ENCODE data around the gene TRIM52.

The TRIM52 gene

DNA sequence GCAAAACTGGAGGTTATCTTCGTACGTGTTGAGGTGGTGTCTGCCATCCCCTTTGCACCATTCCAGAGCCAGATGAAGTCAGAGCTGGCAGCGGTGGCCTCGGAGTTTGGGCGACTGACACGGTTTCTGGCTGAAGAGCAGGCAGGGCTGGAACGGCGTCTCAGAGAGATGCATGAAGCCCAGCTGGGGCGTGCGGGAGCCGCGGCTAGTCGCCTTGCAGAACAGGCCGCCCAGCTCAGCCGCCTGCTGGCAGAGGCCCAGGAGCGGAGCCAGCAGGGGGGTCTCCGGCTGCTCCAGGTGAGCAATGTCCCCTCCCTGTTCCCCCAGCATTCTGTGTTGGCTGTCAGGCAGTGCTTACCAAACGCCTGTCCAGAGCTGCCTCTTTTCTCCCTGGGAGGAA lies 28.4 kb downstream of the TRIM52 start:
- no peak for FAIRE-seq
- no peak for TF ChIP-seq POLR2A (IDR thresholded peaks at IDR 0.05; ENCODE audit: low read depth, low read length)
- no peak for DNase-seq (ENCODE audit: insufficient read length, low spot score)

DNA sequence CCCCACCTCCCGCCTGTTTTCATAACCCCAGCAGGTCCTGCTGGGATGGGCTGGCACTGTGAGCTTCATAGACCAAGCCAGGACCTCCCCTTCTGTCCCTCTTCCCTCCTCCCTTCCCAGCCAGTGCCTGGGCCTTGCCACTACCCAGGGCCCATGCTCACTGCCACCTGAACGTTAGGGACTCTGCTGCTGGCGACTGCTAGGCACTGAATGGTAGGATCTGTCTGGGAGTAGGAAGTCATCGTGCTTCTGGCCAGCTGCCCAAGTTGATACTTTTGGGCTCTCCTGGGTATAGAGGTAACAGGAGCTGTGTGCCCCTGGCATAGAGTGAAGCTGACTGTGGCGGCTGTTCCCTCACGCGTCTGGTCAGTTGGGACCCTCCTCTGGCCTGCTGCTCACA lies 29.5 kb downstream of the TRIM52 start:
- FAIRE-seq, result no peak
- no peak for DNase-seq (ENCODE audit: insufficient read length, low spot score)
- TF ChIP-seq POLR2A (IDR thresholded peaks at IDR 0.05; ENCODE audit: low read depth, low read length), result no peak

GRCh38 chr5:181230551-181230950 lies 30.4 kb downstream of the TRIM52 start:
- DNase-seq (ENCODE audit: insufficient read length, low spot score) (no peak), FAIRE-seq (no peak)
- TF ChIP-seq POLR2A (IDR thresholded peaks at IDR 0.05; ENCODE audit: low read depth, low read length), result no peak

DNA sequence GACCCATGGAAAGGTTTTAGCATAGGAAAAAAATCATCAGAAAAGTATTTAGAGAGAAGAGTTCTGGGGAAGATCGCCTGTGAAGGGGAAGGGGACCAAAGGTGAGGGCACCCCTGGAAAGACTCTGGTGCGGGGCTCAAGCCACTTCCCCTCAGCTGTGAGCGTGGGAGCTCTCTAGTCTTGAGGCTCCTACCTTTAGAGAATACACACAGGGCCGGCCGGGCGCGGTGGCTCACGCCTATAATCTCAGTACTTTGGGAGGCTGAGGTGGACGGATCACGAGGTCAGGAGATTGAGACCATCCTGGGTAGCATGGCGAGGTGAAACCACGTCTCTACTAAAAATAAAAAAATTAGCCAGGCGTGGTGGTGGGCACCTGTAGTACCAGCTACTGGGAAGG lies 30.9 kb downstream of the TRIM52 start:
- FAIRE-seq, result no peak
- TF ChIP-seq POLR2A (IDR thresholded peaks at IDR 0.05; ENCODE audit: low read depth, low read length), result no peak
- no peak for DNase-seq (ENCODE audit: insufficient read length, low spot score)

GRCh38 chr5:181224390-181225229 lies 36.3 kb downstream of the TRIM52 start:
- TF ChIP-seq POLR2A (IDR thresholded peaks at IDR 0.05; ENCODE audit: low read depth, low read length), result no peak
- DNase-seq (ENCODE audit: insufficient read length, low spot score) (no peak), FAIRE-seq (no peak)

DNA sequence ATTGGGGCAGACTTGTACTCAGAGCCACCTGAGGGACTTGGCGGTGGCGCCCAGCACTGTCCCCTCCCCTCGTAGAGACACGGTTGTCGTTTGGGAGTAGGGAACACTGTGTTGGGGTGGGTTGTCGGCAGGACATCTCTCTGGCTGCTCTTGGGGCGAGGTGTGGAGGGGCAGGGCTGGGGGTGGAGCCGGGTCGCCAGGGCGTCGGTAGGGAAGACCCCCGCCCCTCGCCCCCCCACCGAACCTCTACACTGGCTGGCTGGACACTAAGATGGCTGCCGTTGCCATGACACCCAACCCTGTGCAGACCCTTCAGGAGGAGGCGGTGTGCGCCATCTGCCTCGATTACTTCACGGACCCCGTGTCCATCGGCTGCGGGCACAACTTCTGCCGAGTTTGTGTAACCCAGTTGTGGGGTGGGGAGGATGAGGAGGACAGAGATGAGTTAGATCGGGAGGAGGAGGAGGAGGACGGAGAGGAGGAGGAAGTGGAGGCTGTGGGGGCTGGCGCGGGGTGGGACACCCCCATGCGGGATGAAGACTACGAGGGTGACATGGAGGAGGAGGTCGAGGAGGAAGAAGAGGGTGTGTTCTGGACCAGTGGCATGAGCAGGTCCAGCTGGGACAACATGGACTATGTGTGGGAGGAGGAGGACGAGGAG lies 37.1 kb downstream of the TRIM52 start:
- TF ChIP-seq POLR2A (IDR thresholded peaks at IDR 0.05; ENCODE audit: low read depth, low read length), result peak; percentile 82
- FAIRE-seq (no peak), DNase-seq (ENCODE audit: insufficient read length, low spot score) (no peak)

GRCh38 chr5:181223058-181223728 lies 37.8 kb downstream of the TRIM52 start, which contains the start of gene TRIM41:
Gene TRIM41 (plus strand): TSS chr5:181223281. CDS start chr5:181224000, 719 bp downstream.
- FAIRE-seq (no peak), DNase-seq (ENCODE audit: insufficient read length, low spot score) (peak; percentile 79)
- peak; percentile 66 for TF ChIP-seq POLR2A (IDR thresholded peaks at IDR 0.05; ENCODE audit: low read depth, low read length)

DNA sequence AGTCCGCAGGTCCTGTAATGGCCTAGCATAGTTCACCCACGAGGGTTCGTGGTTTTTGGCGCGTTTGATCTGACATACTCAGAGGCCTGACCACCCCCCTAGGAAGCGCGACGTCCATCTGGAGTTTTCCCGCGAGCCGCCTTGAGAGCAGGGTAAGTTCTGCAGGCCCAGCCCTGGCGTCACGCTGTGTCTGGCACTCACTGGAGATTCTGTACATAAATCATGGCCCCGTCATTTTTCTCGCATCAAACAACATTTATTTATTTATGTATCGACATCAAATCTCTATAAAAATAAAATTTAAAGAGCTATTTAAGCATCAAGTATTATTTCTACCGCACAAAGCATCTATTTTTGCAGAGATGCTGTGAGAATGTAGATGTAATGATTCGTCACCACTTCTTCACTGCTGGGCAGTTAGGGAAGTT lies 38.3 kb downstream of the TRIM52 start:
- FAIRE-seq (no peak), DNase-seq (ENCODE audit: insufficient read length, low spot score) (no peak)
- no peak for TF ChIP-seq POLR2A (IDR thresholded peaks at IDR 0.05; ENCODE audit: low read depth, low read length)

DNA sequence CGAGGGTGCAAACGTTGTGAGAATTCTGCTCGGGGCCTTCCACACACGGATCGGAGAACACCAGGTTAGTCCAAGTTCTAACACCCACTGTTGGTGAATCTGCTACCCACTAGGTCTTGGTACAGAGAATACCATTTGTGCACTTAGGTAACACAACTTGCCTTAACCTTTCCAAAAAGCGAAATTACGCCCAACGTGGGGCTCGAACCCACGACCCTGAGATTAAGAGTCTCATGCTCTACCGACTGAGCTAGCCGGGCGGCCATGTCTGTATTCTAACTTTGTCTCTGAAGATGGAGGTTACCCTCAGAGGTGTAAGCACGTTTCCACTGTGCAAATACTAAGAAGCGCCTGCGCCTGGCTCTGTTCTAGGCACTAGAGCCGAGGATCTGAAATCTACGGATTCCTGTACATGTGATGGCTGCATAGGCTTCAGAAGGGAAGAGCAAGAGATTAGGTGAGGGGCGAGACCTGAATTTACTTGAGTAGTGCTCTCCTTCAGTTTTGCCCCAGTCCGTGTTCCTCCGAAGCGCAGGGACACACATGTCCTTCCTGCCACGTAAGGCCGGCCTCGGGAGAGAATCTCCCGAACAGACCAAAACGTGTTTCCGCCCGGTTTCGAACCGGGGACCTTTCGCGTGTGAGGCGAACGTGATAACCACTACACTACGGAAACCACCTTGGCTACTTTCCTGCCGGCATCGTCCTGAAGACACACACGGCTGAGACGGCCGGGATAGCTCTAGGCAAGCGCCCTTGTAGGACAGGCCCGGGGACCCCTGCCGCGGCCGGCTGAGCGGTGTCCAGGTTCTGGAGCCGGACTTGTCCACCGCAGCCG lies 38.9 kb downstream of the TRIM52 start:
- peak; percentile 48 for FAIRE-seq

DNA sequence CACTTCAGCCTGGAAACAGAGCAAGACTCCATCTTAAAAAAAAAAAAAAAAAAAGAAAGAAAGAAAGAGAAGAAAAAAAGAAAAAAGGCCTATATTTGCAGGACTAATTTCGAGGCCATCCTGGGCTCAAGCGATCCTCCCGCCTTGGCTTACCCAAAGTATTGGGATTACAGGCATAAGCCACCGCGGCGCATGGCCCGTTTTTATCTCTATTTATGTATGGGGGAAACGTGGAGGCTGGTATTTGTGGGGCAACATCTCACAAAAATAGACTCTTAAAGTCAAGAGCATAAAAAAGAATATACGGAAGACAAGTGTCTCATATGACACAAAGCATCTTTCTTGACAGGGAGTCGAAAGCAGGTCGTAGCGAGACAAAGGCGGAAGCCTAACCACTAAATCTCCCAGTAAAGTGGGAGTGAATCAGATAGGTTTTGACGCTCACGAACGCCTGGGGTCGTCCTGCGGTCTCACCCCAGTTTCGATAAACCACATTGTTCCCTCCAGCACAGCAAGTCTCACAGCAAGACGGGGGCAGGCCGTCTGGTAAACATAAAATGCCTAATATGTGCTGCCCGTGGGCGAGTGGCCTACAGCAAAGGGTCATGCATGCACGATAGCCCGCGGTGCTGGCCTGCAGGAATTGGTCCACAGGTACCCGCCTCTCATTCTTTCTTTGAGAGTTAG lies 39.7 kb downstream of the TRIM52 start:
- no peak for TF ChIP-seq POLR2A (IDR thresholded peaks at IDR 0.05; ENCODE audit: low read depth, low read length)
- no peak for FAIRE-seq
- no peak for DNase-seq (ENCODE audit: insufficient read length, low spot score)

More for the DNA sequence above, 38.9 kb downstream of the TRIM52 start:
- peak; percentile 72 for TF ChIP-seq POLR2A (IDR thresholded peaks at IDR 0.05; ENCODE audit: low read depth, low read length)
- peak; percentile 56 for DNase-seq (ENCODE audit: insufficient read length, low spot score)

GRCh38 chr5:181220178-181220515 lies 40.8 kb downstream of the TRIM52 start:
- TF ChIP-seq POLR2A (IDR thresholded peaks at IDR 0.05; ENCODE audit: low read depth, low read length), result no peak
- FAIRE-seq (no peak), DNase-seq (ENCODE audit: insufficient read length, low spot score) (no peak)

DNA sequence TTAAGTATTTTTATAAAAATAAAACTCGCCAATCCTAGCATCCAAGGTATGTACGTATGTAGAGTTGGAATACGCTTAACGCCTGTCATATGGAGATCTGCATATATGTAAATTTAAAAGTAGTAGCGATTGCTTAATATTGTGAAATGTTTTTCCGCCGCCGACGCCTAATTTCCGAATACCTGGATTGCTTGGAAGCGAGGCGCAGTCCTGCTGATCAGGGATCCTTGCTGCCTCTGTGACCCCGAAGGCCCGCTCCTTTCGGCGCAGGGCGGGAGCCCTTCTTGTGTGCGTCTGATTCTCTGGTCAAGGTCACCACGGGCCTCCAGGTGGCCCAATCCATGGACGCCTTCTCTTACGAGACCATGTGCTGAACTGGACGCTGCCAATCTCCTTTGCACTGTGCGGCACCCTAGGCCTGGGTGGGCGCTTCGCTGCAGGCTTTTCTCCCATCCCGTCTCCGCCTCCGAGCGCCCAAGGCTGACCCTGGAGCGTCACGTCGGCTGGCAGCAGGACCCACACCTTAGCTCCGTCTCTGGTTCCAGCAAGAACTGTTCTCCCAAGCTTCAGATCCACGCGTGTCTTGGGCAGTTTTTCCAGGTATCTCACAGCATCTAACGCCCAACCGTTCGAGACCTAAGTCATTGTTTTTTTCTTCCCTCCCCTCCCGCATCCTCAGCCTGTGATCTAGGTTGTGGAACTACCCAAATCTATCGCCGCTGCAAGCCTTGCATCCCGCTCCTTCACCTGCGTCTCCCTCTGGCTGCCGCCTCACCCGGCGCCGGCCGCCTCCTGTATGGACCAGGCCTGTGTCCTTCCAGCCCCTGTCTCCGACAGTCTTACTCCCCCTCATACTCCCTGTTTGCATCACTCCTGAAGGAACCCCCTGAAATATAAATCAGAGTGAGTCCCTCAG lies 41.4 kb downstream of the TRIM52 start:
- no peak for FAIRE-seq

More for the DNA sequence above, 41.4 kb downstream of the TRIM52 start:
- no peak for DNase-seq (ENCODE audit: insufficient read length, low spot score)
- TF ChIP-seq POLR2A (IDR thresholded peaks at IDR 0.05; ENCODE audit: low read depth, low read length), result no peak

All from H54 (cell line).